Lower leg skin (tissue), 4 donors: ENCODE data around the gene INPP4A. TPM values are rescaled to one million over a fixed set of nuclear protein-coding genes. Genes with fewer than 3 reads are reported as not detected.

Experiments
- DNase-seq, 2 donors: peaks; one replicate each; pipeline ENCODE4 v3.0.0-alpha.2; 2019; ENCODE audit warnings: low spot score in 2 of 2
- H3K4me3 ChIP-seq: fragments of 200-600 bp; sonication (generic); 2 replicates; pipeline ENCODE4 v1.5.1; 2017; ENCODE audit warnings: mild to moderate bottlenecking, low read depth; ENCODE audit not compliant: poor library complexity, severe bottlenecking
- CTCF ChIP-seq, 3 donors: fragments of 450-650 bp; IDR thresholded peaks; one replicate each; pipeline ENCODE4 v1.5.1; 2016; ENCODE audit warnings: antibody characterized with exemption in 3 of 3, mild to moderate bottlenecking in 3 of 3, moderate library complexity in 2 of 3
- POLR2A ChIP-seq, 2 donors: fragments of 450-650 bp; IDR thresholded peaks; one replicate each; pipeline ENCODE4 v1.6.1; 2016 to 2017; ENCODE audit warnings: antibody characterized with exemption in 2 of 2, mild to moderate bottlenecking in 1 of 2, moderate library complexity in 1 of 2
- WGBS, 2 donors: methylation state at CpG; one replicate each; pipeline ENCODE4 v1.1.5; 2018; 5-methylcytosine and 5-hydroxymethylcytosine counted together
- intact Hi-C: fragments of 100-400 bp; cut with DNase I; formaldehyde crosslinking; loops from one replicate; pipeline ENCODE4 v1.15.0; 2023; ENCODE audit warnings: low total_unique reads
- total RNA-seq, 4 donors: library from RNA; depleted of rRNA; stranded (reverse); fragments of >200 nt; gene quantifications; one replicate each; pipeline ENCODE4 v1.1.0, GENCODE V29; 2016

INPP4A gene
- total RNA-seq, 4 donors from 2014 or later, result 6.7 to 15.5 (median 10.7) TPM

GRCh38 chr2:98507891-98508708, 63.4 kb downstream of the INPP4A start:
- H3K4me3 ChIP-seq, result no peak overlapping the region
- 79 to 83% methylated on average over 12 of the region's 12 CpGs for WGBS, 2 donors

GRCh38 chr2:98508709-98509066, 64.0 kb downstream of the INPP4A start:
- DNase-seq, result peak in 1 of 2 donors; percentile 34
- no peak for TF ChIP-seq POLR2A (IDR thresholded peaks at IDR 0.05)
- TF ChIP-seq CTCF (IDR thresholded peaks at IDR 0.05), result no peak
- intact Hi-C loops, result no loop called here
- no peak overlapping the region for H3K4me3 ChIP-seq
- 73 to 88% methylated on average over 9 of the region's 9 CpGs for whole genome bisulfite sequencing, 2 donors

More at GRCh38 chr2:98507891-98508708, 63.4 kb downstream of the INPP4A start:
- no peak for TF ChIP-seq CTCF (IDR thresholded peaks at IDR 0.05)
- no peak for TF ChIP-seq POLR2A (IDR thresholded peaks at IDR 0.05)
- intact Hi-C loops, result no loop called here
- no peak for DNase-seq

- no peak for DNase-seq
- 93 to 96% methylated on average over 7 of the region's 7 CpGs for WGBS, 2 donors
- intact Hi-C loops, result no loop called here
- no peak for TF ChIP-seq POLR2A (IDR thresholded peaks at IDR 0.05)
- no peak for TF ChIP-seq CTCF (IDR thresholded peaks at IDR 0.05)
- no peak overlapping the region for H3K4me3 ChIP-seq
Observed at GRCh38 chr2:98509542-98510321, 65.1 kb downstream of the INPP4A start.

- intact Hi-C loops, result no loop called here
- TF ChIP-seq POLR2A (IDR thresholded peaks at IDR 0.05) (no peak), CTCF (IDR thresholded peaks at IDR 0.05) (no peak)
- WGBS, 2 donors, result 89 to 100% methylated on average over 2 of the region's 2 CpGs
- no peak overlapping the region for H3K4me3 ChIP-seq
- DNase-seq, result no peak
Observed at GRCh38 chr2:98510322-98510662, 65.6 kb downstream of the INPP4A start.

GRCh38 chr2:98511981-98512380, 67.3 kb downstream of the INPP4A start:
- 97 to 98% methylated on average over 3 of the region's 3 CpGs for whole genome bisulfite sequencing, 2 donors
- no peak overlapping the region for H3K4me3 ChIP-seq
- TF ChIP-seq CTCF (IDR thresholded peaks at IDR 0.05), result no peak
- no peak for TF ChIP-seq POLR2A (IDR thresholded peaks at IDR 0.05)
- intact Hi-C loops, result no loop called here
- no peak for DNase-seq
